Coronary artery (tissue), 2 donors: ENCODE data around the gene TRIM67.

Experiments used
- DNase-seq: peaks from one replicate; pipeline ENCODE4 v3.0.0-alpha.2; 2017; ENCODE audit warnings: low spot score
- H3K27ac ChIP-seq, 2 donors: fragments of 200-600 bp; sonication (generic); one replicate each; pipeline ENCODE4 v1.5.1; 2016 to 2019
- H3K4me3 ChIP-seq: fragments of 200-600 bp; sonication (generic); 2 replicates; pipeline ENCODE4 v1.5.1; 2016; ENCODE audit warnings: mild to moderate bottlenecking, moderate library complexity
- TF ChIP-seq, protein P1 (sequence below): fragments of 200-600 bp; sonication (generic); IDR thresholded peaks from one replicate; pipeline ENCODE4 v1.5.1; 2019; ENCODE audit warnings: antibody characterized with exemption

Gene TRIM67

DNA sequence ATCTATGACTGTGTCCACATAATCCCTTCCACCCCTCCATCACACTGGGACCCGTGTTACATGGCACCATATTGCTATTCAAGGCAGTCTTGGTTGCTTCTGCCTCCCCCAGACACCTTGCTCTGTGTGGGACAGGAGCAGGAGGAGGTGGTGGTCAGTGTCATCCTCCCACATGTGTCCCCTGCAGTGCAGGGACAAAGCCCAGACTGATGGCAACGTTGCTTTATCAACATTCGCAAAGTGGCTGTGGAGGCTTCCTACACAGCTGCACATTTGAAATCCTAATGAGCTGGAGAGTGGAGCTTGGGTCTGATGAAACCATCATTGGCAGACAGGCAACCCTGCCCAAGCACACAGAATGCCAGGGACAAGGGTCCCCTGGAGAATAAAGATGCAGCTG, 26.2 kb downstream of the TRIM67 start:
- DNase-seq: no peak
- TF ChIP-seq, protein P1, sequence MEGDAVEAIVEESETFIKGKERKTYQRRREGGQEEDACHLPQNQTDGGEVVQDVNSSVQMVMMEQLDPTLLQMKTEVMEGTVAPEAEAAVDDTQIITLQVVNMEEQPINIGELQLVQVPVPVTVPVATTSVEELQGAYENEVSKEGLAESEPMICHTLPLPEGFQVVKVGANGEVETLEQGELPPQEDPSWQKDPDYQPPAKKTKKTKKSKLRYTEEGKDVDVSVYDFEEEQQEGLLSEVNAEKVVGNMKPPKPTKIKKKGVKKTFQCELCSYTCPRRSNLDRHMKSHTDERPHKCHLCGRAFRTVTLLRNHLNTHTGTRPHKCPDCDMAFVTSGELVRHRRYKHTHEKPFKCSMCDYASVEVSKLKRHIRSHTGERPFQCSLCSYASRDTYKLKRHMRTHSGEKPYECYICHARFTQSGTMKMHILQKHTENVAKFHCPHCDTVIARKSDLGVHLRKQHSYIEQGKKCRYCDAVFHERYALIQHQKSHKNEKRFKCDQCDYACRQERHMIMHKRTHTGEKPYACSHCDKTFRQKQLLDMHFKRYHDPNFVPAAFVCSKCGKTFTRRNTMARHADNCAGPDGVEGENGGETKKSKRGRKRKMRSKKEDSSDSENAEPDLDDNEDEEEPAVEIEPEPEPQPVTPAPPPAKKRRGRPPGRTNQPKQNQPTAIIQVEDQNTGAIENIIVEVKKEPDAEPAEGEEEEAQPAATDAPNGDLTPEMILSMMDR: no peak
- Histone ChIP-seq H3K4me3 (no peak overlapping the region), H3K27ac (no peak overlapping the region)

DNA sequence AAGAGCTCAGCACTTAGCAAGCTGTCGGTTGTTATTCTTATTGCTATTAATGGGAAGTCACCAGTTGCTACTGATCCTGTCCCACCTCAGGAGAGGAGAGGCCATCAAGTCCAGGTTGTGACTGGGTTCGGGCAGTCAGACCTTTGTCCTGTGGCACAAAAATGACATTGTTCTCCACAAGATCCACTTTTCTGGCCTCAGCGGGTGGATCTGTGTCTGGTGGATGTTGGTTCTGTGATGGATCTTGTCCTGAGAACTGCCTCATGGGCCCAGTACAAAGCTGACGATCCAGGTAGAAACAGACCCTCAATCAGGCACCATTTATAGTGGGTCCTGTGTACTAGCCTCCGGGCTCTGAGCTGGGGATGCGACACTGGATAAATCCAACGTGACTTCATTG, 26.9 kb downstream of the TRIM67 start:
- Histone ChIP-seq H3K27ac (no peak overlapping the region), H3K4me3 (no peak overlapping the region)
- DNase-seq: no peak
- TF ChIP-seq, protein P1: no peak

DNA sequence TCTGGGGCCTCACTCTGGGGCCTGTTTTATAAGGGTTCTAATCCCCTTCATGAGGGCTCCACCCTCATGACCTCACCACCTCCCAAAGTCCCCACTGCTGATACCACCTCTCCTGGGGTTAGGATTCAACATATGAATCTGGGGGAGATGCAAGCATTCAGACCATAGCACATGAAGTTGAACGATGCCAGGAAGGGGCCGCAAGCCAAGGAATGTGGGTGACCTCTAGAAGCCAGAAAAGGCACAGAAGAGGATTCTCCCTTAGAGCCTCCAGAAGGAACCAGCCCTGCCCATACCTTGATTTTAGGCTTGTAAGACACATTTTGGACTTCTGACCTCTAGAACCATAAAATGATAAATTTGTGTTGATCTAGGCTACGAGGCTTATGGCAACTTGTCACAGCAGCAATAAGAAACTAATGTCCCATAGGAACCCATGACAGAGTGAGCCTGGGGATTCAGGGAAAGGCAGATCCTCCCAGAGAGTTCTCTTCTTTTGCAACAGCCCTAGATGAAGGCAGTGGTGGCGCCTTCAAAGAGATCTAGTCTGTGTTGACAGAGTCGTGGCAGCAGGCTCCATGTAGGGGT, 27.9 kb downstream of the TRIM67 start:
- Histone ChIP-seq H3K4me3 (no peak overlapping the region), H3K27ac (no peak overlapping the region)
- no peak for DNase-seq

DNA sequence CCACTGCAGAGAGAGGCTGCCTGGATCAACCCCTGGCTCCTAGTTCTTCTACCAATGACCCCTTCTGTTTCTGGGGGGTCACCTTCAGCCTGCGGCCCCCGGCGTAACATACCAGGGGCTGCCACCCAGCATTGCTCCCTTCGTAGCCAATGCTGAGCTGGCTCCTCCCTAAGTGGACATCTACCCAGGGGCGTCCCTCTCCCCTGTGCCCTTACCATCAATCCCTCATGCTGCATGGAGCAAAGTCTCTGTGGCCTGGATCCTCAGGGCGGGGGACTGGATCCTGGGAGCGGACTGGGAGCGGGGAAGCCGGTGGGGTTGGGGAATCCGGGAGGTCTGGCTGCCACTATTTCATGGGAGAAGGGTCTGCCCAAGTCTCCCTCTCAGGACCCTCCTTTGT, 28.6 kb downstream of the TRIM67 start:
- DNase-seq: no peak

More for the DNA sequence above, 27.9 kb downstream of the TRIM67 start:
- TF ChIP-seq, protein P1: no peak

DNA sequence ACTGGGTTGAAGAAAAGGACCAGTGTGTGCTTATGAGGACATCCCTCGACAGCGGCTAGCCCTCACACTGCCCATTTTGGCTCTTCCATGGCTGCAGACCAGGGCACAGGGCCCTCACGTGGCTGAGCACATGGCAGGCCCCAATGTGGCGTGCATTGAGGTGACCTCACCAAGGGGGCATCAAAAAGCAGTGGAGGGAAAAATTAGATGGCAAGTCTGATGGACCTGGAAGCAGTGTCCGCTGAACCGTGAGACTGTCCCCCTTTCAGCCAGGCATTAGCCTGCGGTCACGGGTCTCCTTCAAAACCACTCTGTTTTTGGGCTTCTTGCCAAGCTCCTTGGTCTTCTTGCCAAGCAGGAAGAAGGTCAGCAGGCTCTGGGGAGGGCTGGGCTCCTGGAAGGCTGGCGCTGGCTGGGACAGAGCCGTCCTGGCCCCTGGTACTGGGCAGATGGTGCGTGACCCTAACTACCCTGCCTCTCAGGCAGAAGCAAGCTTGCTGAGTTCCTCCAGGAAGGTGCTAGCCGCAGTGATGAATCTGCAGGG, 30.8 kb downstream of the TRIM67 start:
- TF ChIP-seq, protein P1: no peak
- Histone ChIP-seq H3K27ac (no peak overlapping the region), H3K4me3 (no peak overlapping the region)

More for the DNA sequence above, 28.6 kb downstream of the TRIM67 start:
- H3K27ac ChIP-seq: no peak overlapping the region
- TF ChIP-seq, protein P1: no peak
- no peak overlapping the region for H3K4me3 ChIP-seq

DNA sequence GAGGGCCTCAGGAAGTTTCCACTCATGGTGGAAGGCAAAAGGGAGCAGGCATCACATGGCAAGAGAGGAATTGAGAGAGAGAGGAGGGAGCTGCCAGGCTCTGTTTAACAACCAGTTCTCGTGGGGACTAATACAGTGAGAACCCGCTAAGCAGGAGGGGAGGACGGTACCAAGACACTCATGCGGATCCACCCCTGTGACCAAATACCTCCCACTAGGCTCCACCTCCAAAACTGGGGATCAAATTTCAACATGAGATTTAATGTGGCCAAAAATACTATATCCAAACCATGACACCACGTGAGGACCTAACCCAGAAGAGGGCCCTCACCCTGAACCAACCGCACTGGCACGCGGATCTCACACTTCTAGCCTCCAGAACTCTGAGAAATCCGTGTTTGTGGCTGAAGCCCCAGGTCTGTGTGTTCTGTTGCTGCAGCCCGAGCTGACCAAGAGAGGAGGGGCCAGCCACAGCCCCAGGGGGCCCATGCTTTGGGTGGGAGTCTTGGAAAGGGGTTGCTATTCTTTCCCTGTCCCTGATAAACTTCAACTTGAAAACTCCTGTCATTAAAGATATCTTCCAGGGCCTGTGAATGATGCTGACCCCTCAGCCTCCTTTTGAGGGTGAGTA, 32.0 kb downstream of the TRIM67 start:
- TF ChIP-seq, protein P1: no peak
- no peak overlapping the region for H3K27ac ChIP-seq
- H3K4me3 ChIP-seq: no peak overlapping the region
- DNase-seq: no peak

More for the DNA sequence above, 30.8 kb downstream of the TRIM67 start:
- DNase-seq: no peak

DNA sequence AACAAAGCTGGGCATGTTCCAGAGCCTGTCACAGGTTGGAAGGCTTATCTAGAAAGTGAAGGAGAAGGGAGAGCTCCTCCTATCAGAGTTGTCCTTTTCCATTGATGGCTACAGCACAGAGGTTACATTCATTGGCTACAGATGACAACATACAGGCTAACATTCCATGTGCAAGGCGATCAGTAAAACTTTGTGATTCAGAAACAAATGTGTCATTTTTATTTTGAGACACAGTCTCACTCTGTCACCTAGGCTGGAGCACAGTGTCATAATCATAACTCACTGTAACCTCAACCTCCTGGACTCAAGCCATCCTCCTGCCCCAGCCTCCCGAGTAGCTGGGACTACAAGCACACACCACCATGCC, 32.6 kb downstream of the TRIM67 start:
- H3K4me3 ChIP-seq: no peak overlapping the region

More for the DNA sequence above, 32.6 kb downstream of the TRIM67 start:
- TF ChIP-seq, protein P1: no peak
- no peak overlapping the region for H3K27ac ChIP-seq
- DNase-seq: no peak
